MM.1S (cell line): ENCODE measurements around the gene ZNF92.

Experiments
- CTCF ChIP-seq: fragments of 300-600 bp; sonication (generic); IDR thresholded peaks from 2 replicates; pipeline ENCODE4 v1.5.1; 2016; ENCODE audit warnings: antibody characterized with exemption, low read length, mixed read lengths
- EZH2phosphoT487 ChIP-seq: fragments of 300-600 bp; sonication (generic); IDR thresholded peaks from 2 replicates; pipeline ENCODE4 v1.6.1; 2018; ENCODE audit warnings: antibody characterized with exemption, low read length

- TF ChIP-seq CTCF (no peak), EZH2phosphoT487 (no peak)
Observed at GRCh38 chr7:65338346-65338745, 35.3 kb upstream of the ZNF92 start.
